Measurements from ENCODE around the gene GPR137B. TPM values are rescaled to one million over a fixed set of nuclear protein-coding genes. Genes with fewer than 3 reads are reported as not detected.

GPR137B gene
- total and polyA plus RNA-seq, 2 of the 4 experiments (the other 2 are of a cell fraction), result 4.5 to 12.3 TPM

GRCh38 chr1:236129306-236129705, 13.0 kb upstream of the GPR137B start:
- Histone ChIP-seq H4K20me1 (ENCODE audit: insufficient read depth, low read length) (no peaks in the 10 kb centered on the region), H3K27ac (ENCODE audit: insufficient read depth, low read length) (no peak overlapping the region), H3K4ac (ENCODE audit: low read depth, low read length) (no peak overlapping the region), H3K9me1 (ENCODE audit: insufficient read depth, low read length) (no peaks in the 10 kb centered on the region), H3K4me2 (ENCODE audit: low read depth, low read length) (no peak overlapping the region), H3K56ac (ENCODE audit: extremely low read depth, insufficient read depth, low read length) (no peak overlapping the region), H2BK15ac (ENCODE audit: low read depth, low read length) (no peak overlapping the region), H3K27me3 (ENCODE audit: control insufficient read depth, insufficient read depth, low read length) (peaks cover 11% of the 10 kb centered on the region), H3K14ac (replicated peaks; ENCODE audit: low read depth, low read length) (no peak overlapping the region), H3K9me3 (ENCODE audit: control insufficient read depth, insufficient read depth, low read length) (no peaks in the 10 kb centered on the region; the same call in 1 of the 2 replicates), H2BK120ac (ENCODE audit: low read depth, low read length) (no peak overlapping the region), H3K4me3 (ENCODE audit: insufficient read depth, low read depth, low read length) (no peak overlapping the region), H4K91ac (ENCODE audit: insufficient read depth, low read depth, low read length) (no peak overlapping the region), H2BK20ac (ENCODE audit: low read depth, low read length) (no peak overlapping the region), H3K9ac (ENCODE audit: low read depth, low read length) (no peak overlapping the region), H4K8ac (ENCODE audit: low read depth in 2 of 2, low read length in 2 of 2) (no peak overlapping the region), H2AK5ac (ENCODE audit: low read depth, low read length) (no peak overlapping the region), H3K23ac (ENCODE audit: low read depth, low read length) (no peak overlapping the region), H3K36me3 (ENCODE audit: control insufficient read depth, insufficient read depth, low read length) (no peaks in the 10 kb centered on the region), H2BK5ac (ENCODE audit: low read depth, low read length, poor library complexity, severe bottlenecking) (no peak overlapping the region), H2AK9ac (replicated peaks; ENCODE audit: low read depth, low read length, poor library complexity) (no peak overlapping the region), H4K5ac (ENCODE audit: low read depth, low read length) (no peak overlapping the region), H3K79me1 (ENCODE audit: low read depth in 1 of 2, low read length in 2 of 2) (no peaks in the 10 kb centered on the region), H3K4me1 (ENCODE audit: control insufficient read depth, insufficient read depth, low read length) (no peaks in the 10 kb centered on the region), H2AFZ (replicated peaks; ENCODE audit: low read length, poor library complexity) (no peak overlapping the region), H3K18ac (ENCODE audit: low read depth, low read length) (no peak overlapping the region)
- dilution Hi-C loops (cut with HindIII; ENCODE audit: low sequenced_read_pairs, unreplicated experiment), result no loop called here
- POLR2A ChIA-PET (ENCODE audit: unreplicated experiment), result no interaction called here
- DNase-seq (no peak), ATAC-seq (ENCODE audit: low read depth) (no peak)
- CTCF ChIA-PET, result interaction anchor here (1.1 kb wide), 1 partner anchor 12 kb away, joined by 3 read pairs; no protein-coding TSS in a partner anchor
- intact Hi-C loops (cut with micrococcal nuclease), result no loop called here
- TF ChIP-seq POLR2A (IDR thresholded peaks at IDR 0.05; ENCODE audit: low read depth, low read length), result no peak
- no peak for TF ChIP-seq BHLHE40 (IDR thresholded peaks at IDR 0.05; ENCODE audit: low read depth, low read length)
- no peak for TF ChIP-seq FOS (IDR thresholded peaks at IDR 0.05; ENCODE audit: low read depth, low read length)
- no peak for TF ChIP-seq CEBPB (IDR thresholded peaks at IDR 0.05; ENCODE audit: low read depth, low read length)
- TF ChIP-seq SMC3 (IDR thresholded peaks at IDR 0.05; ENCODE audit: low read depth, low read length), result no peak
- TF ChIP-seq MAFK (IDR thresholded peaks at IDR 0.05; ENCODE audit: low read depth, low read length), result no peak
- TF ChIP-seq NFE2L2 (IDR thresholded peaks at IDR 0.05; ENCODE audit: low read depth, low read length), result no peak
- TF ChIP-seq CHD1 (IDR thresholded peaks at IDR 0.05; ENCODE audit: low read depth, low read length), result no peak
- TF ChIP-seq, protein P1, sequence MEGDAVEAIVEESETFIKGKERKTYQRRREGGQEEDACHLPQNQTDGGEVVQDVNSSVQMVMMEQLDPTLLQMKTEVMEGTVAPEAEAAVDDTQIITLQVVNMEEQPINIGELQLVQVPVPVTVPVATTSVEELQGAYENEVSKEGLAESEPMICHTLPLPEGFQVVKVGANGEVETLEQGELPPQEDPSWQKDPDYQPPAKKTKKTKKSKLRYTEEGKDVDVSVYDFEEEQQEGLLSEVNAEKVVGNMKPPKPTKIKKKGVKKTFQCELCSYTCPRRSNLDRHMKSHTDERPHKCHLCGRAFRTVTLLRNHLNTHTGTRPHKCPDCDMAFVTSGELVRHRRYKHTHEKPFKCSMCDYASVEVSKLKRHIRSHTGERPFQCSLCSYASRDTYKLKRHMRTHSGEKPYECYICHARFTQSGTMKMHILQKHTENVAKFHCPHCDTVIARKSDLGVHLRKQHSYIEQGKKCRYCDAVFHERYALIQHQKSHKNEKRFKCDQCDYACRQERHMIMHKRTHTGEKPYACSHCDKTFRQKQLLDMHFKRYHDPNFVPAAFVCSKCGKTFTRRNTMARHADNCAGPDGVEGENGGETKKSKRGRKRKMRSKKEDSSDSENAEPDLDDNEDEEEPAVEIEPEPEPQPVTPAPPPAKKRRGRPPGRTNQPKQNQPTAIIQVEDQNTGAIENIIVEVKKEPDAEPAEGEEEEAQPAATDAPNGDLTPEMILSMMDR (conservative IDR thresholded peaks at IDR 0.05; ENCODE audit: low read depth, low read length), result no peak
- TF ChIP-seq RCOR1 (IDR thresholded peaks at IDR 0.05; ENCODE audit: insufficient replicate concordance, low read length), result no peak
- TF ChIP-seq RFX5 (IDR thresholded peaks at IDR 0.05; ENCODE audit: low read depth, low read length), result no peak
- TF ChIP-seq, protein P2, sequence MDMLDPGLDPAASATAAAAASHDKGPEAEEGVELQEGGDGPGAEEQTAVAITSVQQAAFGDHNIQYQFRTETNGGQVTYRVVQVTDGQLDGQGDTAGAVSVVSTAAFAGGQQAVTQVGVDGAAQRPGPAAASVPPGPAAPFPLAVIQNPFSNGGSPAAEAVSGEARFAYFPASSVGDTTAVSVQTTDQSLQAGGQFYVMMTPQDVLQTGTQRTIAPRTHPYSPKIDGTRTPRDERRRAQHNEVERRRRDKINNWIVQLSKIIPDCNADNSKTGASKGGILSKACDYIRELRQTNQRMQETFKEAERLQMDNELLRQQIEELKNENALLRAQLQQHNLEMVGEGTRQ (IDR thresholded peaks at IDR 0.05; ENCODE audit: low read depth, low read length), result no peak
- no peak for TF ChIP-seq MXI1 (IDR thresholded peaks at IDR 0.05; ENCODE audit: borderline replicate concordance, low read depth, low read length)
- in situ Hi-C loops (cut with MboI; ENCODE audit: low sequenced_read_pairs), result no loop called here
- BruUV-seq (replicated peaks), result no TSS peak
- no CpG with 5 or more reads among the region's 5 CpGs for WGBS, 2 experiments (ENCODE audit: extremely low coverage in 2 of 2, insufficient read length in 1 of 2)
